Ovary (tissue), 9 donors: Measurements from ENCODE around the gene NES. TPM values are rescaled to one million over a fixed set of nuclear protein-coding genes. Genes with fewer than 3 reads are reported as not detected.

ENCODE experiments used
- DNase-seq, 5 donors: peaks; one replicate each; pipeline ENCODE4 v3.0.0-alpha.2; 2019 to 2020
- H3K27ac ChIP-seq, 2 donors: fragments of 200-600 bp; one replicate each; pipeline versions ENCODE4 v1.5.1 to v1.8.0; 2019 to 2022
- H3K27me3 ChIP-seq: fragments of 200-600 bp; one replicate; pipeline ENCODE4 v1.8.0; 2022
- H3K36me3 ChIP-seq: fragments of 200-600 bp; sonication (generic); one replicate; pipeline ENCODE4 v1.5.1; 2019
- H3K4me1 ChIP-seq: one replicate; pipeline ENCODE4 v1.8.1; 2013; ENCODE audit warnings: mild to moderate bottlenecking, moderate library complexity; ENCODE audit not compliant: insufficient read depth
- H3K4me3 ChIP-seq: fragments of 200-600 bp; sonication (generic); one replicate; pipeline ENCODE4 v1.5.1; 2017
- H3K9me3 ChIP-seq, 2 donors: fragments of 200-600 bp in 1 of 2; sonication (generic) in 1 of 2; one replicate each; pipeline versions ENCODE4 v1.5.1 to v1.8.1; 2013 to 2019; ENCODE audit warnings: mild to moderate bottlenecking in 1 of 2, moderate library complexity in 1 of 2
- CTCF ChIP-seq, 3 donors: fragments of 450-650 bp in 2 of 3; fragments of 200-600 bp in 1 of 3; IDR thresholded peaks; one replicate each; pipeline versions ENCODE4 v1.5.1 to v1.8.0; 2016 to 2022; ENCODE audit warnings: antibody characterized with exemption in 3 of 3, mild to moderate bottlenecking in 1 of 3
- EP300 ChIP-seq: sonication (generic); formaldehyde crosslinking; IDR thresholded peaks from one replicate; pipeline ENCODE4 v1.6.1; 2017; ENCODE audit warnings: antibody characterized with exemption
- POLR2A ChIP-seq: fragments of 450-650 bp; IDR thresholded peaks from one replicate; pipeline ENCODE4 v1.6.1; 2017; ENCODE audit warnings: antibody characterized with exemption, mild to moderate bottlenecking, moderate library complexity
- WGBS, 3 donors: extraction: QIAGEN DNeasy Blood & Tissue Kit in 1 of 3; methylation state at CpG; one replicate each; pipeline versions ENCODE4 v1.1.5 to v1.1.7; 2013 to 2017; 5-methylcytosine and 5-hydroxymethylcytosine counted together
- intact Hi-C, 4 donors: fragments of 100-400 bp; cut with DNase I; formaldehyde crosslinking; loops; one replicate each; pipeline versions ENCODE4 v1.11.0 to v1.15.1; 2022 to 2023
- polyA plus RNA-seq, 2 donors: library from polyadenylated mRNA; stranded (reverse); fragments of 200-250 nt in 1 of 2; fragments of 350-450 nt in 1 of 2; fragmentation: Illumina TruSeq in 1 of 2; extraction: RNeasy Lipid Tissue Mini Kit (QIAGEN cat#74804) in 1 of 2; gene quantifications; one replicate each; pipeline ENCODE4 v1.2.3, GENCODE V29; 2013 to 2014
- total RNA-seq, 7 donors: library from RNA; depleted of rRNA in 2 of 7; stranded (reverse); fragments of >200 nt in 2 of 7; fragmentation: NEBNext Ultra II Directional in 3 of 7; extraction: Animal tissue kit (Norgen Biotek cat#: 25700) in 3 of 7; gene quantifications; one replicate each; pipeline versions ENCODE4 v1.1.0 to v1.2.4, GENCODE V29; 2016 to 2023
- donor health status: DM: no; HTN: no; CAD: no; lungs with moderate emphysema.
- donor health status: DM: no; HTN: no; CAD: no.
- donor health status: Bipolar disorder and iron deficiency.
- donor health status: DM: yes; HTN: yes; CAD: no.
- donor health status: DM: no; HTN: no; CAD: no.
- donor health status: DM: yes; HTN: yes; CAD: no.

The NES gene
- total and polyA plus RNA-seq, 9 donors = 3.5 to 32.9 (median 11.3) TPM

- TF ChIP-seq EP300 (no peak), POLR2A (no peak), CTCF (IDR thresholded peaks at IDR 0.05) (no peak)
- intact Hi-C loops = no loop called here
- 0 to 4% (median 3%) methylated on average over 74 to 87 of the region's 87 CpGs for WGBS, 3 donors
- Histone ChIP-seq H3K27me3 (no peaks in the 10 kb centered on the region), H3K4me1 (peaks cover 12% of the 10 kb centered on the region), H3K36me3 (no peaks in the 10 kb centered on the region), H3K4me3 (peak overlapping the region; percentile 31), H3K9me3 (no peaks in the 10 kb centered on the region), H3K27ac (no peak overlapping the region)
- peak in 3 of 5 donors; percentile 44 to 65 (median 46) for DNase-seq
Measured at GRCh38 chr1:156623946-156624813, 53.0 kb downstream of the NES start.

DNA sequence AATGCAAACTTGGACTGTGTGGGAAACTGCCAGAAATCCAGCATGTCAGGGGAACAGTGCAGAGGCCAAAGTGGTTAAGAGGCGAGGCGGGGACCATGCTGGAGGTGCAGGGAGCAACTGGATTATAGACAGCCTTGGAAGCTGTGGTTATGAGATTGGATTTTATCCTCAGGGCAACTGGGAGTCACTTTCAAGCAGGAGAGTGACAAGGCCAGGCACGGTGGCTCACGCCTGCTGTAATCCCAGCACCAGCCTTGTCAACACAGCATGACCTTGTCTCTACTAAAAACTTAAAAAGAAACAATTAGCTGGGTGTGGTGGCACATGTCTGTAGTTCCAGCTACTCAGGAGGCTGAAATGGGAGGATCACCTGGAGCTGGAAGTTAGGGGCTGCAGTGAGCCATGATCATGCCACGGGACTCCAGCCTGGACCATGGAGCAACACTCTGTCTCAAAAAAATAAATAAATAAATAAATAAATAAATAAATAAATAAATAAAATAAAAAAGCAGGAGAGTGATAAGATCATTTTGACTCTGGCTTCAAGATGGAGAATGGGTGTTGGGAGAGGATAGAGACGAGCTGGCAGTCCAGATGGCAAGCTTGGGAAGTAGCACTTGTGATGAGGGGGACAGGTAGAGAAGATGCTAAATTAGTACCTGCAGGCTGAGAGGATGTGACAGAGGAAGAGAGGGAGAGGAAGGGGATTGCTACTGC, 54.5 kb downstream of the NES start:
- no peaks in the 10 kb centered on the region for H3K9me3 ChIP-seq
- H3K4me3 ChIP-seq = no peak overlapping the region
- TF ChIP-seq CTCF (IDR thresholded peaks at IDR 0.05) = no peak
- no peak for TF ChIP-seq POLR2A
- no peak for TF ChIP-seq EP300
- H3K27ac ChIP-seq = no peak overlapping the region
- intact Hi-C loops = no loop called here
- H3K36me3 ChIP-seq = no peaks in the 10 kb centered on the region
- no peak for DNase-seq
- WGBS, 3 donors = 82 to 84% (median 84%) methylated on average over 6 of the region's 6 CpGs
- H3K27me3 ChIP-seq = no peaks in the 10 kb centered on the region
- peaks cover 12% of the 10 kb centered on the region for H3K4me1 ChIP-seq

DNA sequence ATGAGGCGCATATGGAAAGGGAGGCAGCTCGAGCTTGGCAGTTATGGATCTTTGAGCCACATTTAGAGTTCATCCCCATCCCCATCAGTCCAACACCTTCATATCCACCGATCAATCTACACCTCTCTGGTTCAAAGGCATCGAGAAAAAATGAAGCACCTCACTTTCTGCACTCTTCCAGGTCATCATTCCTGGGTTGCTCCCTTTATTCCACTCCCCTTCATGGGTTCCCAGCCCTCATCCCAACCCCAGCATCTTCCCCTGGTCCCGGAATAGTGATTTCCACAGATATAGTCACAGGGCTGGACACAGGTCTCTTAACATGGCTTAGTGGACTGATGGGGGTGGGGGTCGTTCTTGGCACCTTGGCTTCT, 57.6 kb downstream of the NES start:
- no peak overlapping the region for H3K4me3 ChIP-seq
- no peaks in the 10 kb centered on the region for H3K27me3 ChIP-seq
- no peak for DNase-seq
- TF ChIP-seq EP300 (no peak), POLR2A (no peak), CTCF (IDR thresholded peaks at IDR 0.05) (no peak)
- H3K36me3 ChIP-seq = no peaks in the 10 kb centered on the region
- intact Hi-C loops = loop anchor here in 1 of 4 donors (10.0 kb wide), 1 partner anchor 265 kb away; no protein-coding TSS in a partner anchor
- no peak overlapping the region for H3K27ac ChIP-seq
- peaks cover 8% of the 10 kb centered on the region for H3K4me1 ChIP-seq
- WGBS, 3 donors = 19 to 35% (median 28%) methylated on average over 6 of the region's 6 CpGs
- no peaks in the 10 kb centered on the region for H3K9me3 ChIP-seq

DNA sequence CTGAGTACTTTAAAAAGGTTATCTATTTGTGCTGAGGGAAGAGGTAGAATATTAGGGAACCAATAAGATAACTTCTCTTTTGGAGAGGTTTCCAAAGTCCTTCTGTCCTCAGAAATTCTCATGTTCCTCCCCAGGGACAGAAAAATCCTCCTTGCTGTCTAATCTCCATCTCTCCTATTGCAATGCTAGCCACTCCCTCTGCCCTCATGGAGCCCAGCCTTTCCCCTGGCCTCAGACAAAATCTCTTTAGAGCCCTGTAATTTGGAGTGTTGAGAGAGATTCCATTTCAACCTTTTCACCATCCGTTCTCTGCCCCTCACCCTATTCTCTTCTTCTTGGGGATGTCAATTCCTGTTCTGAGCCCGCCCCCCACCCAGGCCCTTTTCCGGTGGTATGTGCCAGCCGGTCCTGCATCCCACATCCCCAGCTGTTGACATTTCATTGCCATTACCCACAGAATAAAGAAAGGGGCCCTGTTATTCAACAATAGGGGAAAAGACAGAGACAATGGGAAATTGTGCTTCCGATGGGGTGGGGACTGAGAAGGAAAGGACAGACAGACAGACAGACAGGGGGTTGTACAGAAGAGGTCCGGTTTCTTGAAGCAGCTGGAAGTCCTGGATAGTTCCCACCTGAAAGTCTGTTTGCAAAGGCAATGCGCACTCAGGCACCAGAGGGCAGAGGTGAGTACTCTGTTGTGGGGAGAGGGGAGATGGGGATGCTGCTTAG, 58.2 kb downstream of the NES start, which contains the start of gene HAPLN2:
Gene HAPLN2 (plus strand): TSS at position 563 of the 729 bp plus-strand sequence. CDS start 4,076 bp downstream, outside the sequence.
- no peak for TF ChIP-seq EP300
- no peak for TF ChIP-seq CTCF (IDR thresholded peaks at IDR 0.05)
- no peak for TF ChIP-seq POLR2A

More for the DNA sequence above, 58.2 kb downstream of the NES start, which contains the start of gene HAPLN2:
- H3K27me3 ChIP-seq = no peaks in the 10 kb centered on the region
- intact Hi-C loops = loop anchor here in 1 of 4 donors (10.0 kb wide), 1 partner anchor 264 kb away; no protein-coding TSS in a partner anchor
- WGBS, 3 donors = 10 to 12% (median 11%) methylated on average over 7 of the region's 7 CpGs
- H3K4me1 ChIP-seq = peaks cover 4% of the 10 kb centered on the region
- no peak for DNase-seq
- H3K4me3 ChIP-seq = no peak within 1 kb of the TSS
- no peaks in the 10 kb centered on the region for H3K36me3 ChIP-seq
- H3K27ac ChIP-seq = no peak within 1 kb of the TSS
- H3K9me3 ChIP-seq = no peaks in the 10 kb centered on the region
